HG02852 (cell line): ENCODE measurements around the gene RDH13.

Experiments used
- ATAC-seq: cut with Tn5 transposase; IDR thresholded peaks from one replicate; pipeline ENCODE4 v1.9.1; 2021; ENCODE audit warnings: mild to moderate bottlenecking, moderate library complexity; ENCODE audit not compliant: unreplicated experiment

Gene RDH13

DNA sequence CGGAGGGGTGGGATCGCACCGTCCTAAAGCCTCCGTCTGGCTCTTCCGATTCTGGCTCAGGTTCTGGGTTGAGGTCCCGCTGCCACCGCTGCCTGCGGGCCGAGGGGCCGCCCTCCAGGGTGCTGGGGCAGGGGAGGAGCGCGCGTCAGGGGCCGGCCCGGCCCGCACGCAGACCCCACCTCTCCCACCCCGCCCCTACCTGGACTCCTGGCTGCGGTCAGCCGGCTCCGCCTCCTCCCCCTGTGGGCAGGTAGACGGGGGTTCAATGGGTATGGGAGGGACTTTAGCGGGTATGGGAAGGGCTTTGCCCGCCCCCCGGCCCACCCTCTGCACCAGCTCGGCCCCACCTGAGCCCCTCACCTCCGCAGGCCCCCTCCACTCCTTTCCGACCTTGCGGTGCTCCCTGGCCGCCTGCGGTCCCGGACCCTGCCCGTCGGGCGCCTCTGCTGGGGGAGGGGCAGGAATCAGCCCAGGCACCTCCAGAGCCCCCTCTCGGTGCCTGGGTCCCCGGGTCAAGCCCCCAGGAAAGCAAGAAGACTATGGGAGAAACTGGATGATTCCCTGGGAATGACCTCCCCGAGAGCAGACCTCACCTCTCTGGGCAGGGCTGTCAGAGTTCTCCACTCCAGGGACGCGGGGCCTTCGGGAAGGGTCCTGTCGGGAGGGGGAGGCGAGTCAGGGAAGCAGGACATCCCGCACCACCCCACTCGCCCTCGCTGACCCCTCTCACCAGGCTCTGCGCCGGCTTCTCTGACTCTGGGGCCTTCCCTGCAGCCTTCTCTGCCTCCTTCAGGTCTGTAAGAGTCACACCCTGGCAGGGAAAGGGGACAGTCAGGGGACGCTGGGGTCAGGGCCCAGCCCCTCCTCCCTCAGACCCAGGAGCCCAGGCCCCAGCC, 29.7 kb upstream of the RDH13 start:
- ATAC-seq, result no peak

DNA sequence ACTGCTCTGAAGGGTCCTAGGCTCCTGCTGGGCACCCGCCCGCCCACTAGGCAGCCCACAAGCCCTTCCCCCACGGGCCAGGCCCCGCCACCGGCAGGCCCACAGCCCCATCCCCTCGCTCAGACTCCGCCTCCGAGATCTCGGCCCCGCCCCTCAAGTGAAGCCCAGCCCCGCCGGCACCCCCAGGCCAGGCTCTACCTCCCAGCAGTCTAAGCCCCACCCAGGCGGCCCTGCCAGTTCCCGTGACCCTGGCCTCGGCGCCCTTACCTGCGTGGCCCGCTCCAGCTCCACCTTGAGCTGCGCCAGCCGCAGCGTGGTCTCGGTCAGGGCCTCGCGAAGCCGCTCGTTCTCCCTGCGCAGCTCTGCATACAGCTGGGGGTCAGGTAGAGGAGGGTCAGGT, 29.0 kb upstream of the RDH13 start:
- no peak for ATAC-seq

DNA sequence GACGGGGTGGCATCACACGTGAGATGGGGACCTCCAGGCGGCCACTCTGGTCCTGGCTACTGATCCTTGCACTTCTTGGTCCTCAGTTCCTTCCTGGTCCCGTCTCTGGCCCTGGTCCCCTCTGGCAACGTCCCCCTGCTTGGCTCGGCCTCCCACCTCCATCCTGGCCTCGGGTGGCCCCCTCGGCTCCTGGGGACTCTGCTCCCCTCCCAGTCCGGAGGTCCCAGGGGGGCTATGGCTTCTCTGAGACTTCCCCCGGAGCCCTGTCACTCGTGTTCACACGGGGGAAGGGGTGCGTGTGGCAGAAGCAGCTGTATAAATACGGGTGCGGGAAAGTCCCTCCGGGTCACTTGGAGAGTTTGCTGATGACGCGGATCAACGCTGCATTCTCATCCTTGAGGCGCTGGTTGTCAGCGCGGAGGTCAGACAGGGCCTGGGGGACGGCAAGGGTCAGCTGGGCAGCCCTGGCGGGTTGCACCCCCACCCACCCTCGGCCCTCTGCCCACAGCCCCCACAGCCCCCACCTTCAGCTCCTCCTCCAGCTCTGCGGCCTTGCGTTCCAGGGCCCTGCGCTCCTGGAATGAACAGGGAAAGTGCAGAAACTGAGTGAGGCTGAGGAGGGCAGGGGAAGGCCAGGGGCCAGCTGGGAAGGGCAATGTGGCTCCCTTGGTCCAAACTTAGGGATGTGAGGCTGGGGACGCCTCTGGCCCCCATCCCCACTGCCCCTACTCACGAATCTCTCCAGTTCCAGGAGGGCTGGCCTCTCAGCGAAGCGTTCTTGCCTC, 28.4 kb upstream of the RDH13 start:
- ATAC-seq, result no peak

DNA sequence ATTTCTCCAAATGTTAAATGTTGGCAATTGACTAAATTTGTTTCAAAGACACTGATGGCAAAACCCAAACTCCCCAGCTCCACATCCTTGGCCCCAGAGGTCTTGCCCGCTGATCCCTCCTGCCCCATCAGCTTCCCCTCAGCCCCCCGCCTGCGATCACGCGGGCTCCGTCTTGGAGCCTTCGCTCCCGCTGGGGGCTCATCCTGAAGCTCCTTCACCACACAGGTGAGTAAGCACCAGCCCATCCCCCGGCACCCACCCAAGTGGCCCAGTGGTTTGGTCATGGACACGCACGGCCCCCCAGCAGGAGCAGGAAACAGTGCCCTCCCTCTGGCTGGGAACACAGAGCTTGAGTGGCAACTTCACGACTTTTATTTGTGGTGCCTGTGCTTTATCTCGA, 27.6 kb upstream of the RDH13 start:
- no peak for ATAC-seq

DNA sequence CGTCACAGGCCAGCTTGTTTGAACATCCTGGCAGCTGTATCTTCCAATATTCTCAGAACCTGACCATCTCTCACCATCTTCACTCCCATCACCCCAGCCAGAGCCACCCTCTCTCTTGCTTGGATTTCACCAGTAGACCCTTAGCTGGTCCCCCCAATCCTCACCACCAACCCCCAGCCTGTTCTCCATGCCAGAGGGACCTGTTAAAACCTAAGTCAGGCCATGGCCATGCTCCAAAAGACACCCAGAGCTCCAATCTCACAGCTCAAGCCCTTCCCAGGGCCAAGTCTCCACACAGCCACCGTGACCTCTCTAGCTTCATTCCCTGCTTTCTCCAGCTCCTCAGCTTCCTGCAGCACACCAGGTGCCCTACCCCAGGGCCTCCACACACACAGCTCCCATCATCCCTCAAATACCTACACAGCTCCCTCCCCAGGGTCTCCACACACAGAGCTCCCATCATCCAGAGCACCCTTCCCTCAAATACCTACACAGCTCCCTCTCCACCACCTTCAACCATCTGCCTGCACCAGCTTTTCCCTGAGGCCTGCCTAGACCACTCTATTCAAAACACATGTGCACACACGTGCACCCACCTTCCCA, 26.5 kb upstream of the RDH13 start:
- ATAC-seq, result no peak

DNA sequence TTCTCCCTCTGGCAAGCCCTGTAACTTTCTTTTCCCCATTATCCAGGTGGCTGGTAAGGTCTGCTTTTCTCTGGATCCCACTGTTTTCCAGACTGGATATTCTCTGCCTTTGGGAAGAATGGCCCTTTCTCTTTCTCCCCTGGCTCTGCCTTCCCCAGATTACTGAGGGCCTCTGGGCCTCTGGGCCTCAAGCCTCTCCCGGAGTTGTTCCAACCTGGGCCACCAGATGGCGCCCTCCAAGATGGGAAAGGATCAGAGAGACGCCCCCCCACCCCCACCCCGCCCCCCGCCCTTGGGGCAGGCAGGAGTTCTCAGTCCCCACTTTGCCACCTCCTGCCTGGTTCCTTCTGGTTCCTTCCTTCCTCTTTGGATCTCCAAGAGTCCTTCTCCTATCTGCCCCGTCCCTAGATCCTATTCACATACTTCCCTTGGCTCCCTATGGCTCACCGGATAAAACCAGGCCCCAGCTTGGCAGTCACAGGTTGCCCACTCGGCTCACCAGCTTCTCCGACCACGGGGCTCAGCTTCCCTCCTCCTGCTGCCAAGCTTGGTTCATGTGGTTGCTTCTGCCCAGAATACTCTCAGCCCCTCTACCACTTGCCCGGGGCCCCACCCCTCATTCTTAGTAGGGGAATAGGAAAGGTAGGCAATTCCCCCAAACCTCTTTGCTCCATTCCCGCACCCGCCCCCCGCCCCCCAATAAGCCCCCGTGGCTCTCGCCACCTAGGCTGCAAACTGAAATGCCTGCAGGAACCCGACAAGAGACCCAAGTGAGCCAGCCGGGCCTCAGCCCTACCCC, 25.8 kb upstream of the RDH13 start:
- no peak for ATAC-seq

DNA sequence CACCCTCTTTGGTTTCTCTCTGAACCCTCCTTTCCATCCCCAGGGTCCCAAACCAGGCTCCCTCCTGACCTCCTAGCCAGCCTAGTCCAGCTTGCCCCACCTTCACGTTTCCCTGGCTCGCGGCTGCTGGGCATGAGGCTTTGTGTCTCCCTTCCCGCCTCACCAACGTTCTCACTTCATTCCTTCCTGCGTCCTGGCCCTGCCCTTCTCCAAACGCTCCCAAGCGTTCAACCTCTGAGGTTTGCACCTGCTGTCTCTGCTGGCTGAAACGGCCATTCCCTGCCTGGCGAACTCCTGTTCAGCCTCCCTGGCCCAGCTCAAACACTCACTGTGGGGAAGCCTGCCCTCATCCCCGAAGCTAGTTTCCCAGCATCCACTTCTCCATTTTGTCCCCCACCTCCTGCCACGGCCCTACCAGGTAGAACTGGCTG, 25.1 kb upstream of the RDH13 start:
- ATAC-seq, result no peak

DNA sequence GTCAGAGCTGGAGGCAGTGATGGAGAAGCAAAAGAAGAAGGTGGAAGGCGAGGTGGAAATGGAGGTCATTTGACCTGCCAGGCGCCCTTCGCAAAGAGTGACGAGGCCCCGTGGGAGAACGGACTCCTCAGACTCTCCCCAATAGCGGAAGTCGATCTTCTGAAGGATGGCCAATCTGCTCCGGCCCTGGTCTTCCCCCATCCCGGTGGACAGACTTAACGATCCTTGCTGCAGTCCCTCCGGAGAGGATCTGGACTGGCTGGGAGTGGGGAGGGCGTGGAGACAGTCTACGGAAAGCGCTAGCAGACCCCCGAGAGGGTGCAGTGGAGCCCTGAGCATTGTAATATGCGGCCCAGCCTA, 24.6 kb upstream of the RDH13 start:
- no peak for ATAC-seq

DNA sequence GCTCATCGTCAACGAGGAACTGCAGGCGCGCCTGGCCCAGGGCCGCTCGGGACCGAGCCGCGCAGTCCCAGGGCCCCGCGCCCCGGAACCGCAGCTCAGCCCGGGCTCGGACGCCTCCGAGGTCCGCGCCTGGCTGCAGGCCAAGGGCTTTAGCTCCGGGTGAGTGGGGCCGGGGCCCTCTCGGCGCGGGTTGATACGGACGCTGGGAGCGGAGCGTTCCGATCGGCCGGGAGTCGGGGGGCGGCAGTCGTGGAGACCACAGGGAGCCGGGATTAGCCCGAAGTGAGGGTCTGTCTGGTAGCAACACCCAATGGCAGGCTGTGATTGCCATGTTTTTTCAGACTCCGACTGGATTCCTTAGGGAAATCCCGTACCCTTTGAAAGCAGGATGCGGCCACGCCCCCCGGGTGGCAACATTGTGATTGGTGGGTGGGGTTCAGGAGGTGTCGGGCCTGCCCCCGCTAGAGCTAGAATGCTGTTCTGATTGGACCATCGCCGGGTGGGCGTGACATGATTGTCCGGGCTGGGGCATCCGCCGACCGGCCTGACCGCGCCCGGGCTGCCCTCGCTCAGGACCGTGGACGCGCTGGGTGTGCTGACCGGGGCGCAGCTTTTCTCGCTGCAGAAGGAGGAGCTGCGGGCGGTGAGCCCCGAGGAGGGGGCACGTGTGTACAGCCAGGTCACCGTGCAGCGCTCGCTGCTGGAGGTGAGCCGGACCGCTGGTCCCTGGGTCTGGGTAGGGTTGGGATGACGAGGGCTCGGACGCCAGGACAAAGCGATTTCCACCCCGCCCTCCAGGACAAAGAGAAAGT, 24.0 kb upstream of the RDH13 start:
- no peak for ATAC-seq

DNA sequence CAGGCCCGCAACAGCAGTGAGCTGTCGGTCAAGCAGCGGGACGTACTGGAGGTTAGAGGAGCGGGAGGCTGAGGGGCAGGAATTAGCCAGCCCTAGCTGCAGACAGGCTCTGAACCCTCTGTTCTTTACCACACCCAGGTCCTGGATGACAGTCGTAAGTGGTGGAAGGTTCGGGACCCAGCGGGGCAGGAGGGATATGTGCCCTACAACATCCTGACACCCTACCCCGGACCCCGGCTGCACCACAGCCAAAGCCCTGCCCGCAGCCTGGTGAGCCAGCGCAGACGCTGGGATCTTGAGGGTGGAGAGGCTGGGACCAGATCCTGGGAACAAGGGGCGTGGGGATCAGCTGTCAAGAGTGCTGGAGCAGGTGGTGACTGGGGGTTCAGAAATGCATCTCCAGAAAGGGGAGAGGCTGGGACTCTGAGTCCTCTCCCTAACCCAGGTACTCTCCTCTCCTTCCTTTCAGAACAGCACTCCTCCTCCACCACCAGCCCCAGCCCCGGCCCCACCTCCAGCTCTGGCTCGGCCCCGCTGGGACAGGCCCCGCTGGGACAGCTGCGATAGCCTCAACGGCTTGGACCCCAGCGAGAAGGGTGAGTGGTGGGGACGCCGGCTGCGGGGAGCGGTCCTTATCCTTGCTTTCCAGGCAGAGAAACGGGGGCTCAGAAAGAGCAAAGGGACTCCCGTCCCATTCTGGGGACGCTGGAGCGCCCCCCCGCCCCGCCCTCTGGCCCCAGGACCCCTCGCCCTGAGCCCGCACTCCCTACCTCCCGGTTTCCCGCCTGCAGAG, 23.2 kb upstream of the RDH13 start:
- ATAC-seq, result no peak

DNA sequence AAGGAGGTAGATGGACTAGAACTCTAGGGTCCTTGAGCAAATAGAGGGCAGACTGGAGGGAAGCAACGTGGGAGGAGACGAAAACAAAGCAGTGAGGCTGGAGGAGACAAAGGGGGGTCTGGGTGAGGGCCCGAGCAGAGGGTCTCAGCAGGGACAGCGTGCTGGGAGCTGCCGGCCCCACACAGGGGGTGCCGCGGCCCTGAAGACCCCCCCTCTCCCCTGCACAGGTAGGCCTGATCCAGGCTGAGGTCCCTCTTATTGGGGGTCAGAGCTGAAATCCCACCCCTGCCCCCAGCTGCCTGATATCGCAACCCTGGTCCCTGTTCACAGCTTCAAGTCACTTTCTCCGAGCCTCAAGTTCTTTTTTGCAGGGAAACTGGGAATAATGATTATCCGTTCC, 21.5 kb upstream of the RDH13 start:
- ATAC-seq, result no peak

DNA sequence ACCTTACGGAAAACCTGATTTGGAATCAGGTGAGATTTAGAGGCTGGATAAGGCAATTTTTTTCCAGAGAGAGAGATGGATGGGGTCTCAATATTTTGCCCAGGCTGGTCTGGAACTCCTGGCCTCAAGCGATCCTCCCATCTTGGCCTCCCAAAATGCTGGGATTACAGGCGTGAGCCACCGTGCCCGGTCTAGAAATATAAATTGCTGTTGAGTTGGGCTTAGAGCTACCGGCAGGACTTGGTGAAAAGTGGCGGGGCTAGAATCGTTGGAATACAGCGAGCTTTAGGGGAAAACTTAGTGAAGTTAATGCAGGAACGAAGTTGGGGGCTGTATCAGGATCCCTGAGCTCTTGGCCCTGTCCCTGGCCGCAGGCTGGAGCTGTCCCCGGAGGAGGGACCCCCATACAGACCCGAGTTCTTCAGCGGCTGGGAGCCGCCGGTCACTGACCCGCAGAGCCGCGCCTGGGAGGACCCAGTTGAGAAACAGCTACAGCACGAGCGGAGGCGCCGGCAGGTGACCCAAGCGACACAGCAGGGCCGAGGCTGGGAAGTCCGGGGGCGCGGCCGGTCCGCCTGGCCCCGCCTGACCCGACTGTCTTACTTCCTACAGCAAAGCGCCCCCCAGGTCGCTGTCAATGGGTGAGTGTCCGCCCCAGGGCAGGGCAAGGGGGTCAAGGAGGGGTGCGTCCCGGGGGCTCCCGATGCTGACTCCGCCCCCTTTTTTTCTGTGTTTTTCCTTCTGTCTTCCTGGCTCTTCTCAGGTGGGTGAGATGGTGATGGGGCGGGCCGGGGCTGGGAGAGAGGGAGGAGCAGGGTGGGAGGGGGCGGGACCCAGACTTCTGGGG, 20.3 kb upstream of the RDH13 start:
- no peak for ATAC-seq

DNA sequence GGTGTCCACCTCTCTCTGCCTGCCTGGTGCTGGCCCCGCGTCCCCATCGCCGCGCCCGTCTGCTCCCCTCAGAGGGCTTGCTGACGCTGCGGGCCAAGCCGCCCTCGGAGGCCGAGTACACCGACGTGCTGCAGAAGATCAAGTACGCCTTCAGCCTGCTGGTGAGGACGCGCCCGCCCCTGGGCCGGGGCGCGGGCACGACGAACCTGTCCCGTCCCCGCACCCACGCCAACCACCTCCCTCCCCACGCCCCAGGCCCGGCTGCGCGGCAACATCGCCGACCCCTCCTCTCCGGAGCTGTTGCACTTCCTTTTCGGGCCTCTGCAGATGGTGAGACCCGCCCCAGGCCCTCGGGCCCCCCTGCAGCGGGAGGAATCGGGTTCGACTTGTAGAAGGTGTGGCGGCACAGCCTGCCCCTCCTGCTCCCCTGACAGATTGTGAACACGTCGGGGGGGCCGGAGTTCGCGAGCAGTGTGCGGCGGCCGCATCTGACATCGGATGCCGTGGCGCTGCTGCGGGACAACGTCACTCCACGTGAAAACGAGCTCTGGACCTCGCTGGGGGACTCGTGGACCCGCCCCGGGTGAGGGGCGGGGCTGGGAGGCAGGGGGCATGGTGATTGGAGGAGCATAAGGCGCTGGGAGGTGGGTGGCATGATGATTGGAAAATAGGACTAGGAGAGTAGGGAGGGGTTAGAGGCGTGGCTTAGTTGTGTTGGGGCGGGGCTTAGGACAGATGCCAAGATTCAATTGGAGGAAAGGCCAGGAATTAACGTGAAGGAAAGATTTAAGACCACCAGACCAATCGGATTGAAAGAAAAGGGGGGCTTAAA, 19.3 kb upstream of the RDH13 start:
- ATAC-seq, result no peak

DNA sequence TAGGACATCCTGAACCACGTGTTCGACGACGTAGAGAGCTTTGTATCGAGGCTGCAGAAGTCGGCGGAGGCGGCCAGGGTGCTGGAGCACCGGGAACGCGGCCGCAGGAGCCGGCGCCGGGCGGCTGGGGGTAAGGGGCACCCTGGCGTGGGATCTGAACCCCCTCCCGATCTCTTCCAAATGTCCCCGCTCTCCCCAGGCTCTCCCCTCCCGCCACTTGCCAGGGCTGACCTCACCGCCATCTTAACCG, 18.7 kb upstream of the RDH13 start:
- no peak for ATAC-seq

DNA sequence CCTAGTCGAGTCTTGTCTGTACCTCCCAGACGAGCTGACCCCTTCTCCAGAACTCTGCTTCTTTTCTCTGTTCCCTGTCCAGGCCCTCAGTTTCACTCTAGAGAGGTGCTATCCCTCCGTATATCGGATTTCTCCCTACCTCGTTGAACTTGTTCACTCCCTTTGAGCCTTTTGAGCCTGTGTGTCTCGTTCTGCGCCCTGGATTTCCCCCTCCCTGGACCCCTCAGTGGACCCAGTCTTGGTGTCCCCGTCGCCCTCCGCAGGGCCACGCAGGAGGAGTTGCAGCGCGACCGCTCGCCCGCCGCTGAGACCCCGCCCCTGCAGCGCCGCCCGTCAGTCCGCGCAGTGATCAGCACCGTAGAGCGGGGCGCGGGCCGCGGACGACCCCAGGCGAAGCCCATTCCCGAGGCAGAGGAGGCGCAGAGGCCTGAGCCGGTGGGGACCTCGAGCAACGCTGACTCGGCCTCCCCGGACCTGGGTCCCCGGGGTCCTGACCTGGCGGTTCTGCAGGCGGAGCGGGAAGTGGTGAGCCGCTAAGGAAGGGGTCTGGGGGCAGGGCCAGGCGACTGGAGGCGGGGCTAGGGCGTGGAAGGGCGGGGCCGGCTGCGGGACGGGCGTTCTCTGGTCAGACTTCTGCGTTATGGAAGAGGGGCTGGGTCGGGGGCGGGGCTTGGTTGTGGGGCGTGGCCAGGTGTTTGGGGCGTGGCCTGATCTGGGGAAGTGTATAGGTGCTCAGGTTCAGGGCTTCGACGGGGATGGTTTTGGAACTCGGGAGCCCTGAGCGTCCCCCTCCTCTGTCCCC, 18.2 kb upstream of the RDH13 start:
- peak; percentile 66 for ATAC-seq

DNA sequence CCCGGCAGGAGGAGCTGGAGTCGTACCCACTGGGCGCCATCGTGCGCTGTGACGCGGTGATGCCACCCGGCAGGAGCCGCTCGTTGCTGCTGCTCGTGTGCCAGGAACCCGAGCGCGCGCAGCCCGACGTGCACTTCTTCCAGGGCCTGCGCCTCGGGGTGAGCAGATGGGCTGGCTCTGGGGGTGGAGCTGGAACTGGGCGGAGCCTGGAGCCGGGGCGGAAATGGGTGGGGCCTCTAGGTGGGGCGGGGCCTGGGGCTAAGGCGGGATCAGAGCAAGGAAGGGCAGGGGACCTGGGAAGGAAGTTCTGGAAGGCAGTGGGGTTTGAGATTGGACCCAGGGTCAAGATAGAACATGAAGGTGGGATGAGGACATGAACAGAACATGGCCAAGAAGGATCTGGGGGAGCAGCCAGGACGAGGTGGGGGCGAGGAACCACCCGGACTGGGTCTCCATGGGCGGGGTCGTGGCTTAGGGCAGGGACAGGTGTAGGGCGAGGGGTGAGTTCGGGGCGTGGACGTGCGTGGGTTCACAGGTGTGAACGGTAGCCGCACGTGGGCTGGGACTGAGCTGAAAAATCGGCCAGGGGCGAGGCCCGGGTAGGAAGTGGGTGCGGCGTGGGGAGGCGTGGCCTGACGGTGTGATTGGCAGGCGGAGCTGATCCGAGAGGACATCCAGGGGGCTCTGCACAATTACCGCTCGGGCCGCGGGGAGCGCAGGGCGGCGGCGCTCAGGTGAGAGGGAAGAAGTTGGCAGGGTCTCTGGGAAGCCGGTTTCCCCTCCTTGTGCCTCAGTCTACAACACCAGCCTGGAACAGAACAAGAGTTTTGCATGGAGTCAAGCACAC, 17.4 kb upstream of the RDH13 start:
- no peak for ATAC-seq
